Measurements from ENCODE around the gene SPANXA2.
"Not testable (repeated sequence)": the region's sequence is repeated elsewhere in the genome, so short reads cannot be mapped to it uniquely, and the experiment has no call there.

The SPANXA2 gene

GRCh38 chrX:141589408-141589807 is at the start of gene SPANXA2:
Gene SPANXA2, plus strand, starts transcription at chrX:141589708. Its CDS starts 60 bp downstream, at chrX:141589768.
- not testable (repeated sequence) for DNase-seq (ENCODE audit: low read depth in 2 of 2)

GRCh38 chrX:141542551-141542950 is 47.0 kb upstream of the SPANXA2 start:
- not testable (repeated sequence) for DNase-seq (ENCODE audit: low read depth in 2 of 2)

- not testable (repeated sequence) for DNase-seq (ENCODE audit: low read depth in 2 of 2)
Measured at GRCh38 chrX:141584638-141585037, 4.9 kb upstream of the SPANXA2 start, which contains the start of gene SPANXA1. Gene SPANXA1, minus strand, starts transcription at chrX:141584738. Its CDS starts 60 bp downstream, at chrX:141584678.

- no peak for DNase-seq (ENCODE audit: low read depth in 2 of 2)
Measured at GRCh38 chrX:141609111-141609510, 19.6 kb downstream of the SPANXA2 start.

GRCh38 chrX:141619336-141619735 is 29.8 kb downstream of the SPANXA2 start:
- DNase-seq (ENCODE audit: low read depth in 2 of 2): no peak

GRCh38 chrX:141632124-141632523 is 42.6 kb downstream of the SPANXA2 start:
- no peak for DNase-seq (ENCODE audit: low read depth in 2 of 2)

- no peak for DNase-seq (ENCODE audit: low read depth in 2 of 2)
Measured at GRCh38 chrX:141638550-141638949, 49.0 kb downstream of the SPANXA2 start.
